Measurements from ENCODE around the gene NMT1.
A peak's percentile ranks its signal among the peaks of the same experiment; 100 is the strongest.

NMT1 gene

GRCh38 chr17:45030733-45031132 lies 30.4 kb upstream of the NMT1 start:
- TF ChIP-seq TAF1 (IDR thresholded peaks at IDR 0.05; ENCODE audit: borderline replicate concordance, insufficient read depth, low read length): no peak
- TF ChIP-seq POLR2AphosphoS5 (IDR thresholded peaks at IDR 0.05; ENCODE audit: low read depth, low read length): no peak
- TF ChIP-seq REST (IDR thresholded peaks at IDR 0.05; ENCODE audit: insufficient read depth in 1 of 2, low read depth in 2 of 2, low read length in 2 of 2): no peak
- no peak for TF ChIP-seq FOXP2 (optimal IDR thresholded peaks at IDR 0.05; ENCODE audit: borderline replicate concordance, extremely low read depth, extremely low read length, insufficient read depth)
- TF ChIP-seq SIN3A (IDR thresholded peaks at IDR 0.05; ENCODE audit: borderline replicate concordance, insufficient read depth, low read length): no peak

DNA sequence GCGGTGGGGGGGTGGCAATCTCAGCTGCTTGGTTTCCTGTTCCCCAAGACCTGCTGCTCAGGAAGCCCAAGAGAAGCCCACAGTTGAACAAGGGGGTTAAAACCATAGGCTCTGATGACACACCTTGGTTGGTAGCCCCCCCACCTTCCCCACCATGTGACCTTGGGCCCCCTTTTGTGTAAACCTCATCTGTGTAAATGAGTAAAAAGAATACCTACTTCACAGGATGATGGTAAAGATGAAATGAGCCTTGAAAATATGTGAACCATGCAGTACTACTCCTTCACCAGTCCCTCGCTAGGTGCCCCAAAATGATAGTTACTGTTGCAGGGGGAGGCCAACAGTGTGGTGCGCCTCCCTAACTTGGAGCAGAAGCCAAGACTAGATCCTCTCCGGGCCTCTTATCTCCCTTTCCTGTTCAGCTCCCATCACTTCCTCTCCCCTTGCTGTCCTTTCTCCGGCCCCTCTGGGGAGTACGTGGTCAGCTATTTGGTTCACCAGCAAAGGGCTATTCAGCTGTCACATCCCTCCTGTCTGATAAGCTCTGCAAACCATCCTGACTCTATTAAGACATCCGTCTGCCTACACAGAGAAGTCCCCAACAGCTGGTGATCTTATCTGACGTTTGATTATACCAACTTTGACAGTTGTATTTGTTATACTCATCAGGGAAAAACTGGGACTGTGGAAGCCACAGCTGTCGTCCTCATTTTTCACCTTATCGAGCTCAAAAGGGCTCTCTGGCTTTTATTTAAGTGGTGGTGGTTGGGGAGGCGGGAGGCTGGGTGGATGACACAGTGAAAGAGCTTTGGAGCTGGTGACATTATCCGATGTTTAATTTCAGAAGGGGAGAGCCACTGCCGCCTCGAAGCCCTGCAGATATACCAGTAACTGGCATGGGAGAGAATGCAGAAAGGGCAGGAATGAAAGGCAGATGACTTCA lies 29.6 kb upstream of the NMT1 start:
- peak in 1 of 2 experiments; percentile 38; a peak in 1 of 4 replicates for TF ChIP-seq REST (IDR thresholded peaks at IDR 0.05; ENCODE audit: insufficient read depth in 1 of 2, low read depth in 2 of 2, low read length in 2 of 2)
- TF ChIP-seq FOXP2 (optimal IDR thresholded peaks at IDR 0.05; ENCODE audit: borderline replicate concordance, extremely low read depth, extremely low read length, insufficient read depth): no peak
- peak; percentile 96 for TF ChIP-seq SIN3A (IDR thresholded peaks at IDR 0.05; ENCODE audit: borderline replicate concordance, insufficient read depth, low read length)

- TF ChIP-seq SIN3A (IDR thresholded peaks at IDR 0.05; ENCODE audit: borderline replicate concordance, insufficient read depth, low read length) (no peak), REST (IDR thresholded peaks at IDR 0.05; ENCODE audit: insufficient read depth in 1 of 2, low read depth in 2 of 2, low read length in 2 of 2) (no peak), FOXP2 (optimal IDR thresholded peaks at IDR 0.05; ENCODE audit: borderline replicate concordance, extremely low read depth, extremely low read length, insufficient read depth) (no peak), POLR2AphosphoS5 (IDR thresholded peaks at IDR 0.05; ENCODE audit: low read depth, low read length) (no peak), TAF1 (IDR thresholded peaks at IDR 0.05; ENCODE audit: borderline replicate concordance, insufficient read depth, low read length) (no peak)
Measured at GRCh38 chr17:45032174-45032541, 29.0 kb upstream of the NMT1 start.

DNA sequence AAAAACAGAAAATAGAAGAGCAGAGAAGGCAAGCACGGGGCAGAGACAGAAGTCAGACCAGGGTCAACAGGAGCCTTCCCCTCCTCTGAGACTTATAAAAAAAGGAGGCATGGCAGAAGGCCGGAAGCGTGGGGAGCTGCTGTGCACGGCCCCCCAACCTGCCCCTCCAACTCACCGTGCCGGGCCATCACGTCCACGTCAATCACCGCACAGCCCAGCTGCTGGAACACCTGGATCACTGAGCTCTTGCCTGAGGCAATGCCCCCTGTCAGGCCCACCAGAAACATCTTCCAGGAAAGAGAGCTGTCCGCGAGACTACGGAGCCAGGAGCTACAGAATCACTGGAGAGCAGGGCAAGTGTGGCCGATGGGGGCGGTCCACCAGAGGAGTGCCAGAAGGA lies 26.5 kb upstream of the NMT1 start:
- TF ChIP-seq SIN3A (IDR thresholded peaks at IDR 0.05; ENCODE audit: borderline replicate concordance, insufficient read depth, low read length) (no peak), REST (IDR thresholded peaks at IDR 0.05; ENCODE audit: insufficient read depth in 1 of 2, low read depth in 2 of 2, low read length in 2 of 2) (no peak), TAF1 (IDR thresholded peaks at IDR 0.05; ENCODE audit: borderline replicate concordance, insufficient read depth, low read length) (no peak), FOXP2 (optimal IDR thresholded peaks at IDR 0.05; ENCODE audit: borderline replicate concordance, extremely low read depth, extremely low read length, insufficient read depth) (no peak), POLR2AphosphoS5 (IDR thresholded peaks at IDR 0.05; ENCODE audit: low read depth, low read length) (no peak)
